Tibial nerve (tissue), 4 donors: ENCODE measurements around the gene SYT3.
"Not testable (repeated sequence)": the region's sequence is repeated elsewhere in the genome, so short reads cannot be mapped to it uniquely, and the experiment has no call there.

ENCODE experiments used
- CTCF ChIP-seq, 5 experiments: fragments of 200-600 bp in 3 of 5; fragments of 450-650 bp in 2 of 5; sonication (generic) in 3 of 5; IDR thresholded peaks; one replicate each; pipeline ENCODE4 v1.5.1; 2016 to 2019; ENCODE audit warnings: antibody characterized with exemption in 5 of 5, mild to moderate bottlenecking in 3 of 5, moderate library complexity in 2 of 5
- EP300 ChIP-seq, 2 donors: sonication (generic); formaldehyde crosslinking; IDR thresholded peaks; one replicate each; pipeline ENCODE4 v1.6.1; 2017; ENCODE audit warnings: antibody characterized with exemption in 2 of 2, mild to moderate bottlenecking in 1 of 2
- POLR2A ChIP-seq, 2 donors: fragments of 450-650 bp; IDR thresholded peaks; one replicate each; pipeline ENCODE4 v1.6.1; 2017; ENCODE audit warnings: antibody characterized with exemption in 2 of 2, mild to moderate bottlenecking in 2 of 2, moderate library complexity in 2 of 2

- TF ChIP-seq CTCF, EP300, POLR2A (IDR thresholded peaks at IDR 0.05): not testable (repeated sequence)
Measured at GRCh38 chr19:50612504-50613404, 26.9 kb downstream of the SYT3 start.
